HG03565 (cell line): ENCODE data around the gene UACA.
"Not testable (repeated sequence)": the region's sequence is repeated elsewhere in the genome, so short reads cannot be mapped to it uniquely, and the experiment has no call there.

Experiments used
- ATAC-seq: cut with Tn5 transposase; IDR thresholded peaks from one replicate; pipeline ENCODE4 v1.9.1; 2021; ENCODE audit warnings: mild to moderate bottlenecking, moderate library complexity; ENCODE audit not compliant: unreplicated experiment

UACA gene

GRCh38 chr15:70669006-70669602, 94.3 kb downstream of the UACA start:
- ATAC-seq, result peak; percentile 76

- no peak for ATAC-seq
Measured at GRCh38 chr15:70665599-70665998, 97.8 kb downstream of the UACA start.

GRCh38 chr15:70664494-70664893, 98.9 kb downstream of the UACA start:
- ATAC-seq, result no peak

- not testable (repeated sequence) for ATAC-seq
Measured at GRCh38 chr15:70663069-70663468, 100.3 kb downstream of the UACA start.

- ATAC-seq, result no peak
Measured at GRCh38 chr15:70659662-70660061, 103.7 kb downstream of the UACA start.

- ATAC-seq, result no peak
Measured at GRCh38 chr15:70658641-70659040, 104.7 kb downstream of the UACA start.

- no peak for ATAC-seq
Measured at GRCh38 chr15:70653426-70653825, 109.9 kb downstream of the UACA start.

- ATAC-seq, result no peak
Measured at GRCh38 chr15:70652341-70652740, 111.0 kb downstream of the UACA start.

GRCh38 chr15:70651303-70651845, 112.0 kb downstream of the UACA start:
- no peak for ATAC-seq

GRCh38 chr15:70650567-70651302, 112.6 kb downstream of the UACA start:
- no peak for ATAC-seq

GRCh38 chr15:70647396-70647795, 116.0 kb downstream of the UACA start:
- ATAC-seq, result no peak

- no peak for ATAC-seq
Measured at GRCh38 chr15:70646169-70646568, 117.2 kb downstream of the UACA start.

- ATAC-seq, result no peak
Measured at GRCh38 chr15:70643783-70644125, 119.6 kb downstream of the UACA start.

GRCh38 chr15:70643106-70643782, 120.1 kb downstream of the UACA start:
- ATAC-seq, result no peak

- ATAC-seq, result no peak
Measured at GRCh38 chr15:70636540-70637165, 126.7 kb downstream of the UACA start.

- ATAC-seq, result no peak
Measured at GRCh38 chr15:70635895-70636294, 127.5 kb downstream of the UACA start.

- ATAC-seq, result no peak
Measured at GRCh38 chr15:70633991-70634390, 129.4 kb downstream of the UACA start.

- no peak for ATAC-seq
Measured at GRCh38 chr15:70633103-70633831, 130.1 kb downstream of the UACA start.

GRCh38 chr15:70632491-70633102, 130.8 kb downstream of the UACA start:
- no peak for ATAC-seq

- ATAC-seq, result no peak
Measured at GRCh38 chr15:70632079-70632478, 131.3 kb downstream of the UACA start.
